A549 (cell line): ENCODE results near the gene METTL23. TPM values are rescaled to one million over a fixed set of nuclear protein-coding genes. Genes with fewer than 3 reads are reported as not detected.
"Not testable (repeated sequence)": the region's sequence is repeated elsewhere in the genome, so short reads cannot be mapped to it uniquely, and the experiment has no call there.

ENCODE experiments used
- ATAC-seq, 2 experiments: fragments of 200-7000 bp in 1 of 2; fragments of >200 bp in 1 of 2; cut with Nextera tagmentation in 1 of 2; cut with Tn5 transposase in 1 of 2; 3 replicates each; pipeline versions ENCODE4 v1.8.0 to v1.9.1; 2018 to 2020; ENCODE audit warnings: mild to moderate bottlenecking in 1 of 2, moderate library complexity in 1 of 2
- CTCF ChIA-PET: fragments of 300-600 bp; sonication (Branson Sonifier 250); formaldehyde crosslinking; extraction: SDS; loops from one replicate; lab custom pipeline; 2021; ENCODE audit warnings: antibody characterized with exemption, inconsistent platforms; lab: Yijun Ruan, JAX
- POLR2A ChIA-PET: fragments of 350-600 bp; formaldehyde crosslinking; extraction: SDS; loops from one replicate; lab custom pipeline; 2021; ENCODE audit warnings: antibody characterized with exemption, inconsistent platforms; lab: Yijun Ruan, JAX
- DNase-seq, 2 experiments: peaks; one replicate each; pipeline versions ENCODE4 v3.0.0 to v3.0.0-alpha.2; 2011 to 2016; ENCODE audit warnings: low read depth in 1 of 2, low spot score in 1 of 2
- FAIRE-seq: peaks from 2 replicates; lab custom pipeline; 2011; peaks lifted over from hg19 to GRCh38; lab: Jason Lieb, UNC
- H3K27ac ChIP-seq, 2 experiments: fragments of >200 bp; sonication (Bioruptor Twin); formaldehyde crosslinking; 3 replicates each; pipeline ENCODE4 v1.5.1; 2016 to 2017
- H3K4me1 ChIP-seq: fragments of >200 bp; sonication (Bioruptor Twin); formaldehyde crosslinking; 3 replicates; pipeline ENCODE4 v1.6.1; 2016
- H3K4me2 ChIP-seq: fragments of >200 bp; sonication (Bioruptor Twin); formaldehyde crosslinking; 3 replicates; pipeline ENCODE4 v1.6.1; 2016
- H3K4me3 ChIP-seq: fragments of >200 bp; sonication (Bioruptor Twin); formaldehyde crosslinking; 3 replicates; pipeline ENCODE4 v1.5.1; 2016
- H3K9me3 ChIP-seq: fragments of >200 bp; sonication (Bioruptor Twin); formaldehyde crosslinking; 3 replicates; pipeline ENCODE4 v1.6.1; 2016
- CHD4 ChIP-seq: fragments of 200-600 bp; sonication (generic); IDR thresholded peaks from 2 replicates; pipeline ENCODE4 v1.6.1; 2016; ENCODE audit warnings: antibody characterized with exemption, mild to moderate bottlenecking, borderline replicate concordance
- FOSL2 ChIP-seq, 2 experiments: fragments of 450-650 bp in 1 of 2; fragments of >200 bp in 1 of 2; sonication (Bioruptor Twin) in 1 of 2; formaldehyde crosslinking; IDR thresholded peaks; 2 replicates each; pipeline versions ENCODE4 v1.5.0 to v1.6.1; 2016 to 2020; ENCODE audit warnings: mild to moderate bottlenecking in 1 of 2, moderate library complexity in 1 of 2
- FOXS1 ChIP-seq: fragments of 250-450 bp; sonication (Bioruptor Pico); IDR thresholded peaks from 2 replicates; pipeline ENCODE4 v1.5.0; 2020; ENCODE audit warnings: mild to moderate bottlenecking, moderate library complexity
- HOXB13 ChIP-seq: fragments of 250-450 bp; sonication (Bioruptor Pico); IDR thresholded peaks from 2 replicates; pipeline ENCODE4 v1.5.0; 2020; ENCODE audit warnings: low read depth, mild to moderate bottlenecking, moderate library complexity
- JUN ChIP-seq, 2 experiments: fragments of >200 bp; sonication (Bioruptor Twin); formaldehyde crosslinking; IDR thresholded peaks; 2 replicates in 1 of 2; 3 replicates in 1 of 2; pipeline ENCODE4 v1.6.1; 2016 to 2017
- MAX ChIP-seq: IDR thresholded peaks from 2 replicates; pipeline ENCODE4 v1.6.1; 2012
- MAZ ChIP-seq: fragments of 150-350 bp; IDR thresholded peaks from 2 replicates; pipeline ENCODE4 v1.6.1; 2014; ENCODE audit warnings: antibody characterized with exemption, low read depth, low read length, borderline replicate concordance
- PHF8 ChIP-seq: fragments of 200-600 bp; sonication (generic); IDR thresholded peaks from 2 replicates; pipeline ENCODE4 v1.6.1; 2016; ENCODE audit warnings: low read depth, mild to moderate bottlenecking, antibody characterized with exemption, moderate library complexity, borderline replicate concordance
- POLR2A ChIP-seq: IDR thresholded peaks from 2 replicates; pipeline ENCODE4 v1.6.1; 2012; ENCODE audit warnings: mild to moderate bottlenecking, low read length
- REST ChIP-seq: fragments of 200-600 bp; sonication (generic); IDR thresholded peaks from 2 replicates; pipeline ENCODE4 v1.6.1; 2016; ENCODE audit warnings: antibody characterized with exemption, mild to moderate bottlenecking, moderate library complexity
- WGBS: methylation state at CpG from one replicate; pipeline ENCODE4 v1.1.6; 2017; ENCODE audit errors: missing lambda C conversion rate; 5-methylcytosine and 5-hydroxymethylcytosine counted together
- polyA plus RNA-seq, 4 experiments: library from polyadenylated mRNA; depleted of rRNA in 3 of 4; stranded (reverse); fragments of >200 nt; fragmentation: RNase III in 1 of 4; extraction: RNeasy Plus Mini Kit Qiagen cat#74134 plus additional on column Dnase treatment in 1 of 4; gene quantifications; 2 replicates in 3 of 4; 3 replicates in 1 of 4; pipeline ENCODE4 v1.2.3, GENCODE V29; 2011 to 2017

The METTL23 gene
- polyA plus RNA-seq, 2 of the 4 experiments (the other 2 are of a cell fraction): 64.9 to 120 TPM

DNA sequence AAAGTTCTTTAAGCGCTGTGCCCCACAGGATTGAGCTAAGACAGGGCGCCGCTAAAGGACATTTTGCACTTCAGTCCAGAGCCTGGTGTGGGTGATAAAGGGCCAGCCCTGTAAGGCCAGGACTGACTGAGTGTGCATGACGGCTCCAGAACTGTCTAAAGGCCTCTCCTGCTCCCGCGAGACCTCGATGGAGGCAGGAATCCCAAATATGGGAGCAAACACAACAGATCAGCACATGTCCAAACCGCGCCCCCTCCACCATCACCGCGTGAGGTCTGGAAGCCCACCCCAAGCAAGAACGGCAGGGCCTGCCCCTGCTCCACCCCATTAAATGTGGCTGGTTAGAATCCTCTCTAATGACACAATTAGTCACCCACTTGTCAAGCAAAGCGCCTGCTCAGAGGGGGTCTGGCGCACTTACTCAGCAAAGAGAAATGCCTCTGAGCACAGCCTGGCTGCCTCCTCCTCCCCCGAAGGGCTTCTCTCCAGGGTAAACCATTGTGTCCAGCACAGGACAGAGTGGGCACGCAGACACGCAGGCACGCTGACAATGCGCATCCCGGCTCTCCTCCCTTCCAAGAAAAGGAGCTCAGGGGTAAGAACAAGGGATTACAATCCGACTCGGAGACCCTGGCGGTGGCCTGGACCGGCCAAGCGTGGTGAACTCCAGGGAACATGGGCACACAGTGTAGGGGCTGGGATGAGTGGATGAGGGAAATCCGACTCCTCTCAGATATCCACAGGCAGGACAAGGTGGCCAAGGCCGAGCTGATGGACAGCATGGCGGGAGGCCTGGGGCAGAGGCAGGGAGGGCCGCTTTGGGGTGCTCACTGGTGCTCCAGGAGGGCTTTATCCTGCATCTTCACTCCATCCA lies 17.3 kb upstream of the METTL23 start:
- peak in 1 of 2 experiments; percentile 29 for DNase-seq
- ChIA-PET POLR2A (interaction anchor here (1.2 kb wide), 1 partner anchor 152 kb away, joined by 4 read pairs; no protein-coding TSS in a partner anchor), CTCF (interaction anchor here (0.9 to 26.0 kb wide), 11 partner anchors 9 to 195 kb away, joined by 3 to 456 read pairs (median 5); partner anchors contain the start of genes JMJD6 and METTL23)
- H3K27ac ChIP-seq: peak overlapping the region; percentile 73 to 88; a peak in 5 of 6 replicates
- H3K4me2 ChIP-seq: peak overlapping the region; percentile 98
- peaks cover 22% of the 10 kb centered on the region for H3K4me1 ChIP-seq
- no peak for FAIRE-seq
- ATAC-seq: peak; percentile 1 to 45; a peak in 3 of 6 replicates
- no peak for TF ChIP-seq FOSL2 (IDR thresholded peaks at IDR 0.05)
- peak; percentile 47; the same call in 1 of the 2 replicates for TF ChIP-seq FOSL2 (CRISPR knock-in tag; IDR thresholded peaks at IDR 0.05)
- no peak for TF ChIP-seq REST
- peak; percentile 5; the same call in 1 of the 2 replicates for TF ChIP-seq POLR2A
- TF ChIP-seq MAX: 0 out of 2 replicates have a peak, but pooled peaks have one; percentile 23
- H3K4me3 ChIP-seq: peak overlapping the region; percentile 60
- WGBS: 89% methylated on average over 29 of the region's 29 CpGs
- H3K9me3 ChIP-seq: no peaks in the 10 kb centered on the region

DNA sequence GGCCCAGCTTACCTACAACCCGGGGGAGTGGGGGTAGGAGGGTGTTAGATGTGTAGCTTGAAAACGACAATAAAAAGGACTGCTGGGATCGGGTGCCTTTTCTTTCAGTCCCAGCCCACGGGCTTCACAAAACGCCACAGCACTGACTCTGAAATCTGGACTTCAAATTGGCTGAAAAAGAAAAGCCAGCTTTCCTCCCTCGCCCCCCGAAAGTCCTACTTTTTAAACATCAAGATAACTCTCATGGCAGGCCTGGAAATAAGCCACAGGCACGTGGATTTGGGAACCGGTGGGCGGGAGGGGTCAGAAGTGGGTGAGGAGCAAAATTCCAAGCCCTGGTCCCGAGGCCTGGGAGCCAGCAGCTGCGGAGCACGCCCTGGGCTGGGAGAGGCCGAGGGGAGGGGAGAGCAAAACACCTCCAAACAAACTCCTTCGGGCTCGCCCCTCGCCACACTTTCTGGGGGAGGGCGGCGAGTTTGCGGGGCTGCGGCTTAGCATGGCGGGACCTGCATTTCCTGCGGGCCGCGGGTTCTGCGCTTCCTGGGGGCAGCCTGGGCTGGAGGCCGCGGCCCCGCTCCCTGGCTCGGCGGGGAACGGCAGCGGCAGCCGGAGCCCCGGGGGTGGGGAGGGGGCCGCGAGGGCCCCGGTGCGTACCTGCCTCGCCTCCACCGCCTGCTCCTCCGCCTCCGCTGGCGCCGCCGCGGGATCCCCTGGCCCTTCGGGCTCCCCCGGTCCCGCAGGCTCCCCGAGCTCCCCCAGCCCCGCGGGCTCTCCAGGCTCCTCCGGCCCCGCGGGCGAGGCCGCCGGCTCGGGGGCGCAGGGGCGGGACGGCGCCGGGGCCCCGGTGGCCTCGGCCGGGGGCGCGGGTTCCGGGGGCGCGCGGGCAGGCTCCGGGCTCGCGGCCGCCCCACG lies 16.4 kb upstream of the METTL23 start:
- not testable (repeated sequence) for DNase-seq, H3K9me3 ChIP-seq, FAIRE-seq
- Histone ChIP-seq H3K4me3 (peak overlapping the region; percentile 60), H3K4me1 (peaks cover 22% of the 10 kb centered on the region), H3K4me2 (peak overlapping the region; percentile 98), H3K27ac (peak overlapping the region; percentile 73 to 88)
- 18% methylated on average over 25 of the region's 79 CpGs for WGBS
- ChIA-PET CTCF (interaction anchor here (1.1 to 26.0 kb wide), 9 partner anchors 8 to 249 kb away, joined by 3 to 456 read pairs (median 5); partner anchors contain the start of genes JMJD6 and METTL23), POLR2A (interaction anchor here (0.9 to 2.8 kb wide), 3 partner anchors 16 to 153 kb away, joined by 3 to 12 read pairs (median 4); partner anchors contain the start of genes JMJD6 and METTL23)
- 0 out of 2 replicates have a peak, but pooled peaks have one; percentile 23 for TF ChIP-seq HOXB13 (CRISPR knock-in tag)
- peak; percentile 64 for TF ChIP-seq MAX
- TF ChIP-seq PHF8: 0 out of 2 replicates have a peak, but pooled peaks have one; percentile 39
- ATAC-seq: peak; percentile 31 to 54; a peak in 5 of 6 replicates

DNA sequence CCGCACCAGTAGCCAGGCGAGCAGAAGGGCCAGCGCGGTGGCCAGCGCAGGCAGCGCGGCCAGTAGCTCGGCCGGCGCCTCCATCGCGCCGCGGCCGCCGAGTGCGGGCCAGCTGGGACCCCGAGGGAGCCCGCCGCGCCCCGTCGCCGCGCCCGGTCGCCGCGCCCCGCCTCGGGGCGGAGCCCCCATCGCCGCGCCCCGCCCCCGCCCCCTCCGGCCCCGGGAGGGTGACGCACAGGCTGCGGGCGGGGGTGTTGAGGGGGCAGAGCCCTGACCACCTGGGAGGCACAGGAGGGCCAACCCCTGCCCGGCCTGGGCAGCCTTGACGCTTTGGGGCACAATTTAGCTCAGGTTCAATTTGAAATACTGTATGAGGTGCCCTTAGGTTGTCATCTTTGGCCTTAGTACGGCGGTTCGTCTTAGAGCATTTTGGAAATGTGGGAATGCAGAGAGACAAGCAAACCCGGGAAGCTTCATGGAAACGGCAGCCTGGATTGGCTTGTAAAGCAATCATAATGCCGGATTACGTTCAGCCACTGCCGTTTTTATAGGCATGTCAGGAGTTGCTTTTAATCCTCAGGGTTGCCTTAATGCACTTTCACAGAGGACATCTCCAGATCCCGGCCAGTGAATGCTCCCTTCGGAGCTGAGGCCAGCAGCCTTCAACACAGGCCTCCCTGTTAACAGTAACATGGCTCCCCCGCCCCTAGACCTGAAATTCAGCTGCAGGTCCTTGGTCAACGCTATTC lies 15.6 kb upstream of the METTL23 start, which contains the start of gene MXRA7:
Gene MXRA7 (minus strand): TSS at position 103 of the 749 bp plus-strand sequence. CDS start 19 bp downstream, at position 84.
- Histone ChIP-seq H3K4me1 (peaks cover 22% of the 10 kb centered on the region), H3K27ac (peak within 1 kb of the TSS; percentile 73 to 88), H3K4me3 (peak within 1 kb of the TSS; percentile 60), H3K4me2 (peak within 1 kb of the TSS; percentile 98), H3K9me3 (no peaks in the 10 kb centered on the region)
- POLR2A ChIA-PET: interaction anchor here (0.9 to 2.8 kb wide), 2 partner anchors 15 to 40 kb away, joined by 3 to 12 read pairs; partner anchors contain the start of genes JMJD6 and METTL23
- ATAC-seq (peak; percentile 76 to 82), DNase-seq (peak; percentile 49 to 78), FAIRE-seq (no peak)
- 23% methylated on average over 12 of the region's 56 CpGs for WGBS
- CTCF ChIA-PET: interaction anchor here (0.9 to 26.0 kb wide), 9 partner anchors 8 to 355 kb away, joined by 3 to 456 read pairs (median 56); partner anchors contain the start of genes JMJD6 and METTL23
- TF ChIP-seq POLR2A: peak; percentile 39
- TF ChIP-seq FOXS1 (CRISPR knock-in tag): no peak
- TF ChIP-seq MAZ: peak; percentile 83; the same call in 1 of the 2 replicates
- peak in 1 of 2 experiments; percentile 40; a peak in 1 of 5 replicates for TF ChIP-seq JUN (IDR thresholded peaks at IDR 0.05)
- no peak for TF ChIP-seq FOSL2 (IDR thresholded peaks at IDR 0.05)
- peak; percentile 42; the same call in 1 of the 2 replicates for TF ChIP-seq FOSL2 (CRISPR knock-in tag; IDR thresholded peaks at IDR 0.05)
- no peak for TF ChIP-seq HOXB13 (CRISPR knock-in tag)
- TF ChIP-seq CHD4: no peak

DNA sequence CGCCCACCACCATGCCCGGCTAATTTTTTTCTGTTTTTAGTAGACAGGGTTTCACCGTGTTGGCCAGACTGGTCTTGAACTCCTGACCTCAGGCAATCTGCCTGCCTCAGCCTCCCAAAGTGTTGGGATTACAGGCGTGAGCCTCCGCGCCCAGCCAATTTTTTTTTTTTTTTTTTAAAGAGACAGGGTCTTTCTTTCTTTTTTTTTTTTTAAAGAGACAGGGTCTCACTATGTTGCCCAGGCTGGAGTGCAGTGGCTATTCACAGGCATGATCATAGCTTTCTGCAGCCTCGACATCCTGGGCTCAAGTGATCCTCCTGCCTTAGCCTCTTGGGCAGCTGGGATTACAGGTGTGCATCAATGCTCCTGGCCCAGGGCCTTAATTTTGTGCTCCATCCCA lies 14.3 kb upstream of the METTL23 start:
- H3K27ac ChIP-seq, H3K9me3 ChIP-seq, H3K4me3 ChIP-seq, DNase-seq, H3K4me2 ChIP-seq, ATAC-seq, FAIRE-seq: not testable (repeated sequence)
- POLR2A ChIA-PET: interaction anchor here (1.3 to 2.8 kb wide), 2 partner anchors 14 to 213 kb away, joined by 3 to 12 read pairs; partner anchors contain the start of genes JMJD6 and METTL23
- WGBS: 70% methylated on average over 7 of the region's 7 CpGs
- CTCF ChIA-PET: interaction anchor here (0.6 to 26.0 kb wide), 12 partner anchors 9 to 354 kb away, joined by 3 to 456 read pairs (median 16); partner anchors contain the start of genes JMJD6, METTL23 and ST6GALNAC2
- H3K4me1 ChIP-seq: peaks cover 22% of the 10 kb centered on the region
